Activated B cell treated with CpG ODN at 0.5 μM for 24 hours (primary cell): ENCODE results near the gene TTN. TPM values are rescaled to one million over a fixed set of nuclear protein-coding genes. Genes with fewer than 3 reads are reported as not detected.
A peak's percentile ranks its signal among the peaks of the same experiment; 100 is the strongest.

ENCODE experiments used
- ATAC-seq: fragments of 200-7000 bp; cut with Tn5 transposase; one replicate; pipeline ENCODE4 v1.10.0; 2021; ENCODE audit warnings: low read depth, mild to moderate bottlenecking, moderate library complexity
- CTCF ChIA-PET: fragments of 350-600 bp; sonication (Branson Sonifier 250); formaldehyde crosslinking; loops from one replicate; lab custom pipeline; 2021; ENCODE audit warnings: antibody characterized with exemption; lab: Charles Lee
- POLR2A ChIA-PET: fragments of 350-600 bp; sonication (Branson Sonifier 250); formaldehyde crosslinking; loops from one replicate; lab custom pipeline; 2021; ENCODE audit warnings: antibody characterized with exemption; lab: Charles Lee
- DNase-seq: peaks from one replicate; pipeline ENCODE4 v3.0.0; 2022
- H3K27ac Mint-ChIP-seq: one replicate; pipeline ENCODE4 v1.8.0; 2020; ENCODE audit warnings: mixed read lengths
- H3K27me3 Mint-ChIP-seq: one replicate; pipeline ENCODE4 v1.8.0; 2021; ENCODE audit warnings: mixed read lengths
- H3K36me3 Mint-ChIP-seq: one replicate; pipeline ENCODE4 v1.8.0; 2021; ENCODE audit warnings: low read depth, mixed read lengths
- H3K4me1 Mint-ChIP-seq: one replicate; pipeline ENCODE4 v1.8.0; 2021; ENCODE audit warnings: mixed read lengths
- H3K4me3 Mint-ChIP-seq: one replicate; pipeline ENCODE4 v1.8.0; 2020; ENCODE audit warnings: mild to moderate bottlenecking, mixed read lengths
- H3K9me3 Mint-ChIP-seq: one replicate; pipeline ENCODE4 v1.8.0; 2020; ENCODE audit warnings: mixed read lengths
- intact Hi-C: fragments of 100-400 bp; cut with micrococcal nuclease; formaldehyde crosslinking; loops from one replicate; pipeline ENCODE4 v1.15.1; 2024
- total RNA-seq: library from RNA; stranded (reverse); gene quantifications from 2 replicates; pipeline ENCODE4 v1.2.3, GENCODE V29; 2022
- TF ChIP-seq, protein P1 (sequence below): fragments of 200-600 bp; IDR thresholded peaks from one replicate; pipeline ENCODE4 v1.8.0; 2022; ENCODE audit warnings: antibody characterized with exemption, mild to moderate bottlenecking

The TTN gene
- total RNA-seq, 1 donor from 2014 or later: 40.0 TPM

- TF ChIP-seq, protein P1, sequence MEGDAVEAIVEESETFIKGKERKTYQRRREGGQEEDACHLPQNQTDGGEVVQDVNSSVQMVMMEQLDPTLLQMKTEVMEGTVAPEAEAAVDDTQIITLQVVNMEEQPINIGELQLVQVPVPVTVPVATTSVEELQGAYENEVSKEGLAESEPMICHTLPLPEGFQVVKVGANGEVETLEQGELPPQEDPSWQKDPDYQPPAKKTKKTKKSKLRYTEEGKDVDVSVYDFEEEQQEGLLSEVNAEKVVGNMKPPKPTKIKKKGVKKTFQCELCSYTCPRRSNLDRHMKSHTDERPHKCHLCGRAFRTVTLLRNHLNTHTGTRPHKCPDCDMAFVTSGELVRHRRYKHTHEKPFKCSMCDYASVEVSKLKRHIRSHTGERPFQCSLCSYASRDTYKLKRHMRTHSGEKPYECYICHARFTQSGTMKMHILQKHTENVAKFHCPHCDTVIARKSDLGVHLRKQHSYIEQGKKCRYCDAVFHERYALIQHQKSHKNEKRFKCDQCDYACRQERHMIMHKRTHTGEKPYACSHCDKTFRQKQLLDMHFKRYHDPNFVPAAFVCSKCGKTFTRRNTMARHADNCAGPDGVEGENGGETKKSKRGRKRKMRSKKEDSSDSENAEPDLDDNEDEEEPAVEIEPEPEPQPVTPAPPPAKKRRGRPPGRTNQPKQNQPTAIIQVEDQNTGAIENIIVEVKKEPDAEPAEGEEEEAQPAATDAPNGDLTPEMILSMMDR: no peak
- intact Hi-C loops: no loop called here
- POLR2A ChIA-PET: no interaction called here
- CTCF ChIA-PET: no interaction called here
- Mint-ChIP-seq H3K27me3 (no peaks in the 10 kb centered on the region), H3K27ac (no peak overlapping the region), H3K9me3 (no peaks in the 10 kb centered on the region), H3K4me3 (no peak overlapping the region), H3K36me3 (peaks cover 79% of the 10 kb centered on the region), H3K4me1 (peaks cover 2% of the 10 kb centered on the region)
- DNase-seq (no peak), ATAC-seq (no peak)
Observed at GRCh38 chr2:178491612-178492011, 315.6 kb downstream of the TTN start.

GRCh38 chr2:178485356-178485755 is 321.9 kb downstream of the TTN start:
- Mint-ChIP-seq H3K27ac (no peak overlapping the region), H3K9me3 (no peaks in the 10 kb centered on the region)
- CTCF ChIA-PET: no interaction called here

DNA sequence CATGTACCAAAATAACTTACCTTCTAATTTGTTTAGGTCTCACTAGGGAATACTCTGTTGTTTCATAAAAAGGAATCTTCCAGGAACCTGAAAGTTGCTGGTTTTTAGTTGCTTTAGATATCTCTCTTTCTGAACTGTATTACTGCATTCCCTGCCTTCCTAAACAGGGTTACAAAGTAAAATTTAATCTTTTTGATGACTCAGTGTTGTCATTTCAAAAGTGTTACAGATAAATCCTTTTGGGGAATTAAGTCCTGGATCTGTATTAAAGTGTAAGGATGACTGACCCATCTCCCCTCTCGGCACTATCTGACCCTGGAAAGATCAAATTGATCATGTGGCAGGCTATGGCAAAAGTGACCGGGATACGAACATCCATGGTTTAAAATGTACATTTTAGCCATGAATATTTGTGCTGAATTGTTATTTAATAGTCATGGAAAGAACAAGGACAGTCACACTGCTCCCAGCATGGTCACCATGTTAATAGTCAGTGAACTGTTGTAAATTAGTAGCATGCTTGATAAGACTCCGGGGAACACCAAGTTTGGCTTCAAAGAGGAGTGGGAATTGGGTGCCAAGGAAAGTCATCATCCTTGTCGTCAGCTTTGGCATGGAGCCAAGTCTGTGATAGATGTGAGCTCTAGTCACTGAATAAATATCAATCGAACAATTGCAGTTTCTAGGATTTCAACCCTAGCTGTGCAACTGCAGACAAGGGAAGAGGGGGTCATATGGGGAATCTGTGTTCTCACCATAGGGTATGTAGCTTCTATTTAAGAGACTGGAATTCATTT is 322.8 kb downstream of the TTN start:
- DNase-seq (no peak), ATAC-seq (no peak)
- Mint-ChIP-seq H3K9me3 (no peaks in the 10 kb centered on the region), H3K4me3 (no peak overlapping the region), H3K27ac (no peak overlapping the region), H3K4me1 (peaks cover 40% of the 10 kb centered on the region), H3K36me3 (peaks cover 35% of the 10 kb centered on the region), H3K27me3 (no peaks in the 10 kb centered on the region)
- ChIA-PET POLR2A (no interaction called here), CTCF (no interaction called here)
- intact Hi-C loops: no loop called here
- TF ChIP-seq, protein P1: no peak

More at GRCh38 chr2:178485356-178485755, 321.9 kb downstream of the TTN start:
- H3K4me1 Mint-ChIP-seq: peaks cover 39% of the 10 kb centered on the region
- DNase-seq (no peak), ATAC-seq (no peak)
- TF ChIP-seq, protein P1: no peak
- no peak overlapping the region for H3K4me3 Mint-ChIP-seq
- intact Hi-C loops: no loop called here
- H3K36me3 Mint-ChIP-seq: peaks cover 43% of the 10 kb centered on the region
- POLR2A ChIA-PET: no interaction called here
- H3K27me3 Mint-ChIP-seq: no peaks in the 10 kb centered on the region

GRCh38 chr2:178482437-178482836 is 324.8 kb downstream of the TTN start:
- ChIA-PET POLR2A (interaction anchor here (0.6 to 4.1 kb wide), 6 partner anchors 29 to 1218 kb away, joined by 3 to 70 read pairs (median 5); partner anchors contain the start of genes NFE2L2, PJVK and PRKRA), CTCF (interaction anchor here (0.6 to 2.0 kb wide), 2 partner anchors 68 to 127 kb away, joined by 3 to 5 read pairs; no protein-coding TSS in a partner anchor)
- TF ChIP-seq, protein P1: no peak
- Mint-ChIP-seq H3K4me1 (peaks cover 55% of the 10 kb centered on the region), H3K4me3 (peak overlapping the region; percentile 72), H3K27me3 (no peaks in the 10 kb centered on the region), H3K36me3 (peaks cover 27% of the 10 kb centered on the region), H3K27ac (peak overlapping the region; percentile 80), H3K9me3 (no peaks in the 10 kb centered on the region)
- DNase-seq (no peak), ATAC-seq (peak; percentile 30)
- intact Hi-C loops: no loop called here
